Hepatocyte (in vitro differentiated cells): ENCODE data around the gene SERP2. TPM values are rescaled to one million over a fixed set of nuclear protein-coding genes. Genes with fewer than 3 reads are reported as not detected.

Experiments used
- DNase-seq: peaks from one replicate; pipeline ENCODE4 v3.0.0-alpha.2; 2016; ENCODE audit warnings: low spot score
- H2AFZ ChIP-seq: fragments of 200-600 bp; sonication (generic); 2 replicates; pipeline ENCODE4 v1.6.0; 2016; ENCODE audit warnings: antibody characterized with exemption, mild to moderate bottlenecking
- H3K27ac ChIP-seq: fragments of 200-600 bp; sonication (generic); 2 replicates; pipeline ENCODE4 v1.5.1; 2016; ENCODE audit warnings: mild to moderate bottlenecking
- H3K27me3 ChIP-seq: fragments of 200-600 bp; sonication (generic); 2 replicates; pipeline ENCODE4 v1.6.1; 2016
- H3K36me3 ChIP-seq: fragments of 200-600 bp; sonication (generic); replicated peaks from 2 replicates; pipeline ENCODE4 v1.5.1; 2016; ENCODE audit warnings: low read depth; ENCODE audit not compliant: insufficient read depth
- H3K4me1 ChIP-seq: fragments of 200-600 bp; sonication (generic); 2 replicates; pipeline ENCODE4 v1.5.1; 2016; ENCODE audit warnings: mild to moderate bottlenecking, moderate library complexity; ENCODE audit not compliant: insufficient read depth
- H3K4me2 ChIP-seq: fragments of 200-600 bp; sonication (generic); 2 replicates; pipeline ENCODE4 v1.6.0; 2016
- H3K4me3 ChIP-seq: fragments of 200-600 bp; sonication (generic); 2 replicates; pipeline ENCODE4 v1.5.1; 2016; ENCODE audit warnings: mild to moderate bottlenecking
- H3K79me2 ChIP-seq: fragments of 200-600 bp; sonication (generic); 2 replicates; pipeline ENCODE4 v1.6.0; 2017; ENCODE audit warnings: mild to moderate bottlenecking
- H3K9me2 ChIP-seq: fragments of 200-600 bp; sonication (generic); replicated peaks from 2 replicates; pipeline ENCODE4 v1.6.0; 2017; ENCODE audit warnings: mild to moderate bottlenecking; ENCODE audit not compliant: insufficient read depth
- H3K9me3 ChIP-seq: fragments of 200-600 bp; sonication (generic); 2 replicates; pipeline ENCODE4 v1.5.1; 2016; ENCODE audit warnings: low read depth, mild to moderate bottlenecking
- H4K20me1 ChIP-seq: fragments of 200-600 bp; sonication (generic); 2 replicates; pipeline ENCODE4 v1.6.0; 2016; ENCODE audit warnings: mild to moderate bottlenecking; ENCODE audit not compliant: insufficient read depth, poor library complexity, severe bottlenecking
- EZH2 ChIP-seq: fragments of 200-600 bp; sonication (generic); IDR thresholded peaks from 2 replicates; pipeline ENCODE4 v1.6.1; 2016; ENCODE audit warnings: antibody characterized with exemption, mild to moderate bottlenecking, borderline replicate concordance
- EZH2phosphoT487 ChIP-seq: fragments of 200-600 bp; sonication (generic); IDR thresholded peaks from one replicate; pipeline ENCODE4 v1.6.1; 2018; ENCODE audit warnings: antibody characterized with exemption, mild to moderate bottlenecking, low read depth, moderate library complexity; ENCODE audit not compliant: unreplicated experiment, severe bottlenecking
- WGBS: methylation state at CpG from one replicate; pipeline ENCODE4 v1.1.6; 2016; ENCODE audit warnings: low lambda C conversion rate; ENCODE audit errors: missing lambda C conversion rate; 5-methylcytosine and 5-hydroxymethylcytosine counted together
- polyA plus RNA-seq: library from polyadenylated mRNA; unstranded; fragments of >200 nt; fragmentation: Nextera tagmentation; extraction: Ambion mirVana; gene quantifications from 2 replicates; pipeline ENCODE4 v1.2.1, GENCODE V29; 2016
- total RNA-seq: library from RNA; depleted of rRNA; stranded (reverse); fragments of >200 nt; gene quantifications from 2 replicates; pipeline ENCODE4 v1.2.3, GENCODE V29; 2014
- TF ChIP-seq, protein P1 (sequence below): fragments of 200-600 bp; sonication (generic); IDR thresholded peaks from 2 replicates; pipeline ENCODE4 v1.5.1; 2016; ENCODE audit warnings: antibody characterized with exemption, mild to moderate bottlenecking; ENCODE audit not compliant: poor library complexity

SERP2 gene
- total and polyA plus RNA-seq, 2 experiments from 2014 or later = 1.8 to 7.7 TPM

DNA sequence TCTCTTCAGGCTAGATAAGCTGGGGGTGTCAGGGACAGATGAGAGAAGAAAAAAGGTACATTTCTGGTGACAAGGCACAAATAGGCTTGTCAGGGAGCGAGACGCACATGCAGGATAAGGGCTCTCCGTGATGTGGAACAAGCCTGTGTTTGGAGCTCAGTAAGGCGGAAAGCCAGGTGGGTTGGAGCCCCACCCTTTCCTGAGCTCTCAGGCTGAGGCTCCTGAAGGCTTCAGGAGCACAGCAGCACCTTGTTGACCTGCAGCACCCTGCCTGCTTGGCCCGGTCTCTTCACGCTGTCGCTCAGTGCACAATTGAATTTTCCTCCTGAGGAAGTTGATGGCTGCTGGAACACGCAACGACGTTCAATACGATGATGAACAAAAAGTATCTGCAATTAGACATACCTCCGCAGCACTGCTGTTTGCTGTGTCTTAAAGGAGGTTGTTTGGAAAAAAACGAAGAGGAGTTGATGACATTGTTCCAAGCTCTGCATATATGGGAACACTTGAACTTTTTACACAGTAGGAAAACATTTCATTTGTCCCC, 29.3 kb downstream of the SERP2 start:
- no peak for TF ChIP-seq EZH2phosphoT487
- TF ChIP-seq, protein P1, sequence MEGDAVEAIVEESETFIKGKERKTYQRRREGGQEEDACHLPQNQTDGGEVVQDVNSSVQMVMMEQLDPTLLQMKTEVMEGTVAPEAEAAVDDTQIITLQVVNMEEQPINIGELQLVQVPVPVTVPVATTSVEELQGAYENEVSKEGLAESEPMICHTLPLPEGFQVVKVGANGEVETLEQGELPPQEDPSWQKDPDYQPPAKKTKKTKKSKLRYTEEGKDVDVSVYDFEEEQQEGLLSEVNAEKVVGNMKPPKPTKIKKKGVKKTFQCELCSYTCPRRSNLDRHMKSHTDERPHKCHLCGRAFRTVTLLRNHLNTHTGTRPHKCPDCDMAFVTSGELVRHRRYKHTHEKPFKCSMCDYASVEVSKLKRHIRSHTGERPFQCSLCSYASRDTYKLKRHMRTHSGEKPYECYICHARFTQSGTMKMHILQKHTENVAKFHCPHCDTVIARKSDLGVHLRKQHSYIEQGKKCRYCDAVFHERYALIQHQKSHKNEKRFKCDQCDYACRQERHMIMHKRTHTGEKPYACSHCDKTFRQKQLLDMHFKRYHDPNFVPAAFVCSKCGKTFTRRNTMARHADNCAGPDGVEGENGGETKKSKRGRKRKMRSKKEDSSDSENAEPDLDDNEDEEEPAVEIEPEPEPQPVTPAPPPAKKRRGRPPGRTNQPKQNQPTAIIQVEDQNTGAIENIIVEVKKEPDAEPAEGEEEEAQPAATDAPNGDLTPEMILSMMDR = no peak
- no peak for TF ChIP-seq EZH2
- Histone ChIP-seq H3K27me3 (no peaks in the 10 kb centered on the region), H3K9me2 (no peaks in the 10 kb centered on the region), H3K4me3 (no peak overlapping the region), H2AFZ (peak overlapping the region; percentile 9), H3K79me2 (no peaks in the 10 kb centered on the region), H3K4me2 (peak overlapping the region; percentile 65), H3K36me3 (no peaks in the 10 kb centered on the region), H3K27ac (peak overlapping the region; percentile 78), H4K20me1 (no peaks in the 10 kb centered on the region), H3K9me3 (no peaks in the 10 kb centered on the region), H3K4me1 (peaks cover 39% of the 10 kb centered on the region)
- WGBS = 62% methylated on average over 13 of the region's 13 CpGs
- no peak for DNase-seq

DNA sequence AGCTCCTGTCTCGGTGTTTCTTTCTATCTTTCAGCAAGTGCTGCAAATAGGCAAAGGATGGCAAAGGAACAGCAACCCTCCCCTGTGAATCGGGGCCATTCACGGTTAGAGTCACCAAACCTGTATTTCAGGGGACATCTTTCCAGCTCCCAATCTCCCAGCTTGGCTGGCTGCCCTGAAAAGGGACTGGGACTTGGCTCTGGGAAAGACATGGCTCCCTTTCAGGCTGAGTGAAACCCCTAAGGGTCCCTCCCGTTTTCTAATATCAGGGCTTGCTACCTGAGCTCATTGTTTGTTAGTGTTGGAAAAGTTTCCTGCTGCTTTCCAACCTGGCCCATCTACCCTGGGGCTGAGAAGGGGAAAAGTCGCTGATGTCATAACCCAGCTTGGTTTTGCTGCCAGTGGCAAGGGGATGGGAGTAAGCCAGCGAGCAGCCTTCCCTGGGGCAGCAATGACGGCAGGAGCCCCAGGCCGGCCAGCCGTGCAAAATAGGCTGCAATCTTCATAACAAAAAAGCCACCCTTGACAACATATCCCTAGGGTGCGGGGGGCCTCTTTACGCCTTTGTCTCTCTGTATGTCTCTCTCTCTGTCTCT, 29.9 kb downstream of the SERP2 start:
- no peaks in the 10 kb centered on the region for H3K9me2 ChIP-seq
- H3K27ac ChIP-seq = peak overlapping the region; percentile 78
- H3K4me1 ChIP-seq = peaks cover 37% of the 10 kb centered on the region
- no peaks in the 10 kb centered on the region for H3K36me3 ChIP-seq
- TF ChIP-seq, protein P1 = no peak
- TF ChIP-seq EZH2 = no peak
- no peak for TF ChIP-seq EZH2phosphoT487
- DNase-seq = no peak
- peak overlapping the region; percentile 9 for H2AFZ ChIP-seq
- no peak overlapping the region for H3K4me3 ChIP-seq
- no peaks in the 10 kb centered on the region for H4K20me1 ChIP-seq
- 38% methylated on average over 11 of the region's 11 CpGs for WGBS
- peak overlapping the region; percentile 65 for H3K4me2 ChIP-seq
- no peaks in the 10 kb centered on the region for H3K79me2 ChIP-seq
- no peaks in the 10 kb centered on the region for H3K9me3 ChIP-seq
- no peaks in the 10 kb centered on the region for H3K27me3 ChIP-seq

- H3K27me3 ChIP-seq = no peaks in the 10 kb centered on the region
- H3K79me2 ChIP-seq = no peaks in the 10 kb centered on the region
- H3K36me3 ChIP-seq = no peaks in the 10 kb centered on the region
- peak; percentile 56 for DNase-seq
- no peaks in the 10 kb centered on the region for H4K20me1 ChIP-seq
- peak overlapping the region; percentile 78 for H3K27ac ChIP-seq
- H3K9me2 ChIP-seq = no peaks in the 10 kb centered on the region
- TF ChIP-seq EZH2 = no peak
- TF ChIP-seq, protein P1 = no peak
- no peak for TF ChIP-seq EZH2phosphoT487
- 32% methylated on average over 15 of the region's 15 CpGs for WGBS
- H3K9me3 ChIP-seq = no peaks in the 10 kb centered on the region
- peaks cover 37% of the 10 kb centered on the region for H3K4me1 ChIP-seq
- H3K4me2 ChIP-seq = peak overlapping the region; percentile 65
- H2AFZ ChIP-seq = peak overlapping the region; percentile 59
- H3K4me3 ChIP-seq = no peak overlapping the region
These were observed 30.9 kb downstream of the SERP2 start for GRCh38 chr13:44404261-44405132.
